ENCODE data around the gene MARCHF10.

MARCHF10 gene

GRCh38 chr17:62804822-62805221, 3.3 kb downstream of the MARCHF10 start:
- TF ChIP-seq CTCF (IDR thresholded peaks at IDR 0.05; ENCODE audit: control insufficient read depth, insufficient read depth, low read depth, low read length, missing control alignments), result no peak
- H3K4me3 ChIP-seq (ENCODE audit: control insufficient read depth, low read depth, low read length), result no peak overlapping the region
- DNase-seq (ENCODE audit: low read depth), result no peak

- DNase-seq (ENCODE audit: low read depth), result no peak
- no peak for TF ChIP-seq CTCF (IDR thresholded peaks at IDR 0.05; ENCODE audit: control insufficient read depth, insufficient read depth, low read depth, low read length, missing control alignments)
- H3K4me3 ChIP-seq (ENCODE audit: control insufficient read depth, low read depth, low read length), result no peak overlapping the region
Observed at GRCh38 chr17:62804025-62804424, 4.1 kb downstream of the MARCHF10 start.

DNA sequence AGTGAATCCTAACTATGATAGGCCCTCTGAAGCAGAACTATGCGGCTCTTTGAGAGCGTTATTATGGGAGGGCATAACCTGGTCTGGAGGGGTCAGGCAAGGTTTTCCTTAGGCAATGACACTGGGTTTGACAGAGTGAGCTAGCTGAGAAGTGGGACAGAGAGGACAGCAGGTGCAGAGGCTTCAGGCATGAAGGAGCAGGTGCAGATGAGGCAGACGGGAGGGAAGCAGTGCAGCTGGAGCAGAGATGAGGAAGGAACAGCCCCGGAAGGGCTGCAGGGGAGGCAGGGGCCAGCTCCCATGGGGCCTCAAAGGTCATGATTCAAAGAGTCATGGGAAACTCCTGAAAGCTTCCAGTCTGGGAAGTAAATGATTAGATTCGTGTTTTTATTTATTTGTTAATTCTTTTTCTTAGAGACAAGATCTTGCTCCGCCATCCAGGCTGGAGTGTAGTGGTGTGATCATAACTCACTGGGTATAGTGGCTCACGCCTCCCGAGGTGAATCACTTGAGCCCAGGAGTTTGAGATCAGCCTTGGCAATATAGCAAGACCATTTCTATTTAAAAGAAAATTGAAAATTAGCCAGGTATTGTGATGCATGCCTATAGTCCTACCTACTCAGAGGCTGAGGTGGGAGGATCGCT, 5.4 kb downstream of the MARCHF10 start:
- no peak for TF ChIP-seq CTCF (IDR thresholded peaks at IDR 0.05; ENCODE audit: control insufficient read depth, insufficient read depth, low read depth, low read length, missing control alignments)
- no peak overlapping the region for H3K4me3 ChIP-seq (ENCODE audit: control insufficient read depth, low read depth, low read length)
- DNase-seq (ENCODE audit: low read depth), result no peak

GRCh38 chr17:62801553-62802114, 6.5 kb downstream of the MARCHF10 start:
- H3K4me3 ChIP-seq (ENCODE audit: control insufficient read depth, low read depth, low read length), result no peak overlapping the region
- no peak for TF ChIP-seq CTCF (IDR thresholded peaks at IDR 0.05; ENCODE audit: control insufficient read depth, insufficient read depth, low read depth, low read length, missing control alignments)
- no peak for DNase-seq (ENCODE audit: low read depth)

DNA sequence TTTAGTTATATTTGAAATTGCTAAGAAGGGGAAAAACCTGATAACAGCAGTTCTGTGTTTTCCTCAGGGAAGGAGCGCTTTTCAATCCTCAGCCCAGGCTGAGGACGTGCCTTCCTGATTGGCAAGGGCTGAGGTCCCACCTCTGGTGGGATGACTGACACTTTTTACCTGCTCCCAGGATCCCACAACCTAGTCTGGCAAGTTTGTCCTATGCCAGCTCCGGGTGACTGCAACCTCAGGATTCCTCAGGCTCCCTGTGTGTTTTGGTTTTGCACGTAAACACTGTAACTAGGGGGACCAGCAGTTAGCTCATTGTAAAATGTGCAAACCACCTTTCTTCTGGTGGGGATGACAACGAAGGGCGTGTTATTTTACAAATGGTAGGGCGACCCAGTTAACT, 7.5 kb downstream of the MARCHF10 start:
- no peak for DNase-seq (ENCODE audit: low read depth)
- TF ChIP-seq CTCF (IDR thresholded peaks at IDR 0.05; ENCODE audit: control insufficient read depth, insufficient read depth, low read depth, low read length, missing control alignments), result no peak
- no peak overlapping the region for H3K4me3 ChIP-seq (ENCODE audit: control insufficient read depth, low read depth, low read length)

DNA sequence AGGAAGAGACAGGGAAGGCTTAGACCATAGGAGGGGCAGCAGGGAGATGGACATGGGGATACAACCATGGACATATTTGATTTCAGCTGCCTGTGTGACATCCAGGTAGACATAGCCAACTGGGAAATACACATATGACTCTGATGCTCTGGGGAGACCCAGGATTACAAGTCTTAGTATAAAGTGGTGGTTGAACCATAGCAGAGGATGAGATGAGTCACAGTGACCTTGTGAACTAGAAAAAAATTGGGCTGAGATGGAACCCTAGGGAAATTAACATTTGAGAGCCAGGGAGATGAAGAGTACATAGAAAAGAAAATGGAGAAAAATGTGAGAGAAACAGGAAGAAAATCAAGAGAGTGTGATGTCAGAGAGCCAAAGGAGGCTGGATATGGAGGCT, 10.2 kb downstream of the MARCHF10 start:
- no peak overlapping the region for H3K4me3 ChIP-seq (ENCODE audit: control insufficient read depth, low read depth, low read length)
- TF ChIP-seq CTCF (IDR thresholded peaks at IDR 0.05; ENCODE audit: control insufficient read depth, insufficient read depth, low read depth, low read length, missing control alignments), result no peak
- no peak for DNase-seq (ENCODE audit: low read depth)
